ENCODE measurements around the gene GRM7. TPM values are rescaled to one million over a fixed set of nuclear protein-coding genes. Genes with fewer than 3 reads are reported as not detected.

GRM7 gene
- total and polyA plus RNA-seq, 2 experiments from 2014 or later = 1.7 to 2.7 TPM

GRCh38 chr3:7332696-7333095 lies 471.8 kb downstream of the GRM7 start:
- Histone ChIP-seq H2AFZ (no peak overlapping the region), H3K4me2 (no peak overlapping the region), H3K4me3 (no peak overlapping the region), H3K27ac (no peak overlapping the region), H3K9me3 (ENCODE audit: low read depth) (no peaks in the 10 kb centered on the region), H3K9me2 (replicated peaks; ENCODE audit: insufficient read depth) (no peaks in the 10 kb centered on the region), H3K36me3 (replicated peaks; ENCODE audit: insufficient read depth, low read depth) (no peaks in the 10 kb centered on the region), H4K20me1 (ENCODE audit: insufficient read depth, poor library complexity, severe bottlenecking) (no peaks in the 10 kb centered on the region), H3K79me2 (no peaks in the 10 kb centered on the region), H3K27me3 (no peaks in the 10 kb centered on the region), H3K4me1 (ENCODE audit: insufficient read depth) (no peaks in the 10 kb centered on the region)
- DNase-seq (ENCODE audit: low spot score) = no peak
- no peak for TF ChIP-seq CTCF (IDR thresholded peaks at IDR 0.05; ENCODE audit: poor library complexity)
- no peak for TF ChIP-seq EZH2 (IDR thresholded peaks at IDR 0.05; ENCODE audit: borderline replicate concordance)
- TF ChIP-seq EZH2phosphoT487 (IDR thresholded peaks at IDR 0.05; ENCODE audit: low read depth, severe bottlenecking, unreplicated experiment) = no peak
- 75% methylated on average over 2 of the region's 2 CpGs for WGBS (ENCODE audit: low lambda C conversion rate, missing lambda C conversion rate)

- no peak overlapping the region for H3K4me2 ChIP-seq
- H3K27ac ChIP-seq = no peak overlapping the region
Observed at GRCh38 chr3:7333125-7333524, 472.2 kb downstream of the GRM7 start.

GRCh38 chr3:7340795-7341194 lies 479.9 kb downstream of the GRM7 start:
- Histone ChIP-seq H3K4me2 (no peak overlapping the region), H3K4me3 (no peak overlapping the region), H3K36me3 (replicated peaks; ENCODE audit: insufficient read depth, low read depth) (no peaks in the 10 kb centered on the region), H3K4me1 (ENCODE audit: insufficient read depth) (no peaks in the 10 kb centered on the region), H3K9me3 (ENCODE audit: low read depth) (no peaks in the 10 kb centered on the region), H2AFZ (no peak overlapping the region), H3K9me2 (replicated peaks; ENCODE audit: insufficient read depth) (no peaks in the 10 kb centered on the region), H4K20me1 (ENCODE audit: insufficient read depth, poor library complexity, severe bottlenecking) (no peaks in the 10 kb centered on the region), H3K79me2 (no peaks in the 10 kb centered on the region), H3K27ac (no peak overlapping the region), H3K27me3 (no peaks in the 10 kb centered on the region)
- DNase-seq (ENCODE audit: low spot score) = no peak
- TF ChIP-seq EZH2 (IDR thresholded peaks at IDR 0.05; ENCODE audit: borderline replicate concordance) (no peak), EZH2phosphoT487 (IDR thresholded peaks at IDR 0.05; ENCODE audit: low read depth, severe bottlenecking, unreplicated experiment) (no peak), CTCF (IDR thresholded peaks at IDR 0.05; ENCODE audit: poor library complexity) (no peak)
- WGBS (ENCODE audit: low lambda C conversion rate, missing lambda C conversion rate) = 35% methylated on average over 2 of the region's 2 CpGs

More at GRCh38 chr3:7333125-7333524, 472.2 kb downstream of the GRM7 start:
- H3K9me2 ChIP-seq (replicated peaks; ENCODE audit: insufficient read depth) = no peaks in the 10 kb centered on the region
- no peaks in the 10 kb centered on the region for H3K36me3 ChIP-seq (replicated peaks; ENCODE audit: insufficient read depth, low read depth)
- no peak overlapping the region for H3K4me3 ChIP-seq
- H3K4me1 ChIP-seq (ENCODE audit: insufficient read depth) = no peaks in the 10 kb centered on the region
- no peaks in the 10 kb centered on the region for H3K27me3 ChIP-seq
- H3K9me3 ChIP-seq (ENCODE audit: low read depth) = no peaks in the 10 kb centered on the region
- H2AFZ ChIP-seq = no peak overlapping the region
- TF ChIP-seq EZH2phosphoT487 (IDR thresholded peaks at IDR 0.05; ENCODE audit: low read depth, severe bottlenecking, unreplicated experiment) (no peak), CTCF (IDR thresholded peaks at IDR 0.05; ENCODE audit: poor library complexity) (no peak), EZH2 (IDR thresholded peaks at IDR 0.05; ENCODE audit: borderline replicate concordance) (no peak)
- no peaks in the 10 kb centered on the region for H3K79me2 ChIP-seq
- 77% methylated on average over 4 of the region's 4 CpGs for WGBS (ENCODE audit: low lambda C conversion rate, missing lambda C conversion rate)
- no peak for DNase-seq (ENCODE audit: low spot score)
- no peaks in the 10 kb centered on the region for H4K20me1 ChIP-seq (ENCODE audit: insufficient read depth, poor library complexity, severe bottlenecking)

- H4K20me1 ChIP-seq (ENCODE audit: insufficient read depth, poor library complexity, severe bottlenecking) = no peaks in the 10 kb centered on the region
- H3K27ac ChIP-seq = no peak overlapping the region
- no peaks in the 10 kb centered on the region for H3K27me3 ChIP-seq
- no peaks in the 10 kb centered on the region for H3K79me2 ChIP-seq
- H3K4me1 ChIP-seq (ENCODE audit: insufficient read depth) = no peaks in the 10 kb centered on the region
- no peak for DNase-seq (ENCODE audit: low spot score)
- H3K9me3 ChIP-seq (ENCODE audit: low read depth) = no peaks in the 10 kb centered on the region
- TF ChIP-seq EZH2phosphoT487 (IDR thresholded peaks at IDR 0.05; ENCODE audit: low read depth, severe bottlenecking, unreplicated experiment) (no peak), EZH2 (IDR thresholded peaks at IDR 0.05; ENCODE audit: borderline replicate concordance) (no peak), CTCF (IDR thresholded peaks at IDR 0.05; ENCODE audit: poor library complexity) (no peak)
- no peak overlapping the region for H3K4me3 ChIP-seq
- WGBS (ENCODE audit: low lambda C conversion rate, missing lambda C conversion rate) = 90% methylated on average over 2 of the region's 2 CpGs
- no peak overlapping the region for H2AFZ ChIP-seq
- H3K9me2 ChIP-seq (replicated peaks; ENCODE audit: insufficient read depth) = no peaks in the 10 kb centered on the region
- no peak overlapping the region for H3K4me2 ChIP-seq
- H3K36me3 ChIP-seq (replicated peaks; ENCODE audit: insufficient read depth, low read depth) = no peaks in the 10 kb centered on the region
Observed at GRCh38 chr3:7346364-7346763, 485.4 kb downstream of the GRM7 start.
